Activated T-helper 1 cell treated with anti-CD3 and anti-CD28 coated beads, Interleukin-12 subunit alpha, Interleukin-12 subunit beta, Interleukin-2, Interleukin-4 antibody, amounts not matched to agents 30 ng/mL and 10 ng/mL and 1 ng/mL, durations not matched to agents 14 hours and 24 hours and 36 hours (primary cell): ENCODE measurements around the gene CXXC1. TPM values are rescaled to one million over a fixed set of nuclear protein-coding genes. Genes with fewer than 3 reads are reported as not detected.
A peak's percentile ranks its signal among the peaks of the same experiment; 100 is the strongest.

Source experiments
- DNase-seq: peaks from one replicate; pipeline ENCODE4 v3.0.0; 2021; ENCODE audit warnings: low spot score
- H3K27ac Mint-ChIP-seq: one replicate; pipeline ENCODE4 v1.8.0; 2021; ENCODE audit warnings: mild to moderate bottlenecking, mixed read lengths
- H3K27me3 Mint-ChIP-seq: one replicate; pipeline ENCODE4 v1.8.0; 2022; ENCODE audit warnings: mild to moderate bottlenecking, moderate library complexity, mixed read lengths; ENCODE audit not compliant: insufficient read depth
- H3K36me3 Mint-ChIP-seq: one replicate; pipeline ENCODE4 v1.8.0; 2021; ENCODE audit warnings: low read depth, mixed read lengths
- H3K4me1 Mint-ChIP-seq: one replicate; pipeline ENCODE4 v1.8.0; 2021; ENCODE audit warnings: low read depth, mixed read lengths
- H3K4me3 Mint-ChIP-seq: one replicate; pipeline ENCODE4 v1.8.0; 2021; ENCODE audit warnings: mild to moderate bottlenecking, moderate library complexity, mixed read lengths
- H3K9me3 Mint-ChIP-seq: one replicate; pipeline ENCODE4 v1.8.0; 2021; ENCODE audit warnings: mixed read lengths
- intact Hi-C: fragments of 100-400 bp; cut with micrococcal nuclease; formaldehyde crosslinking; loops from one replicate; pipeline ENCODE4 v1.15.1; 2024
- total RNA-seq: library from RNA; stranded (reverse); gene quantifications from 2 replicates; pipeline ENCODE4 v1.2.3, GENCODE V29; 2022

CXXC1 gene
- total RNA-seq, 1 donor from 2014 or later: 114 TPM

- Mint-ChIP-seq H3K36me3 (peaks cover 44% of the 10 kb centered on the region), H3K4me3 (peak overlapping the region; percentile 93), H3K27me3 (no peaks in the 10 kb centered on the region), H3K27ac (peak overlapping the region; percentile 97), H3K9me3 (no peaks in the 10 kb centered on the region), H3K4me1 (peaks cover 31% of the 10 kb centered on the region)
- no peak for DNase-seq
- intact Hi-C loops: loop anchor here (1.0 to 10.0 kb wide), 11 partner anchors 11 to 1342 kb away; partner anchors contain the start of genes CFAP53, ELAC1, MEX3C and SKA1
Measured at GRCh38 chr18:50287028-50287440, 458 bp downstream of the CXXC1 start.

- peak overlapping the region; percentile 93 for H3K4me3 Mint-ChIP-seq
- H3K9me3 Mint-ChIP-seq: no peaks in the 10 kb centered on the region
- H3K27ac Mint-ChIP-seq: peak overlapping the region; percentile 97
- no peaks in the 10 kb centered on the region for H3K27me3 Mint-ChIP-seq
- H3K4me1 Mint-ChIP-seq: peaks cover 31% of the 10 kb centered on the region
- intact Hi-C loops: loop anchor here (1.0 to 10.0 kb wide), 11 partner anchors 12 to 1342 kb away; partner anchors contain the start of genes CFAP53, ELAC1, MEX3C and SKA1
- peaks cover 44% of the 10 kb centered on the region for H3K36me3 Mint-ChIP-seq
- DNase-seq: no peak
Measured at GRCh38 chr18:50286391-50287027, 983 bp downstream of the CXXC1 start.

GRCh38 chr18:50285631-50286321, 1.7 kb downstream of the CXXC1 start:
- peaks cover 32% of the 10 kb centered on the region for H3K4me1 Mint-ChIP-seq
- H3K36me3 Mint-ChIP-seq: peaks cover 44% of the 10 kb centered on the region
- H3K9me3 Mint-ChIP-seq: no peaks in the 10 kb centered on the region
- intact Hi-C loops: loop anchor here (5.0 to 10.0 kb wide), 6 partner anchors 679 to 1341 kb away; partner anchors contain the start of genes ELAC1, MEX3C and SMAD4
- H3K4me3 Mint-ChIP-seq: peak overlapping the region; percentile 93
- peak overlapping the region; percentile 25 for H3K27ac Mint-ChIP-seq
- no peak for DNase-seq
- no peaks in the 10 kb centered on the region for H3K27me3 Mint-ChIP-seq

GRCh38 chr18:50285071-50285470, 2.4 kb downstream of the CXXC1 start:
- Mint-ChIP-seq H3K4me3 (peak overlapping the region; percentile 61), H3K27me3 (no peaks in the 10 kb centered on the region), H3K27ac (no peak overlapping the region), H3K36me3 (peaks cover 50% of the 10 kb centered on the region), H3K9me3 (no peaks in the 10 kb centered on the region), H3K4me1 (peaks cover 39% of the 10 kb centered on the region)
- no peak for DNase-seq
- intact Hi-C loops: loop anchor here (5.0 to 10.0 kb wide), 6 partner anchors 680 to 1340 kb away; partner anchors contain the start of genes ELAC1, MEX3C and SMAD4

- no peaks in the 10 kb centered on the region for H3K9me3 Mint-ChIP-seq
- no peak for DNase-seq
- H3K36me3 Mint-ChIP-seq: peaks cover 51% of the 10 kb centered on the region
- intact Hi-C loops: loop anchor here (5.0 to 10.0 kb wide), 6 partner anchors 472 to 1340 kb away; partner anchors contain the start of genes ACAA2, ELAC1, ME2 and SMAD4
- H3K4me1 Mint-ChIP-seq: peaks cover 43% of the 10 kb centered on the region
- no peaks in the 10 kb centered on the region for H3K27me3 Mint-ChIP-seq
- H3K27ac Mint-ChIP-seq: peak overlapping the region; percentile 67
- peak overlapping the region; percentile 61 for H3K4me3 Mint-ChIP-seq
Measured at GRCh38 chr18:50284255-50284885, 3.1 kb downstream of the CXXC1 start.

GRCh38 chr18:50283469-50284209, 3.9 kb downstream of the CXXC1 start:
- H3K27ac Mint-ChIP-seq: peak overlapping the region; percentile 67
- H3K36me3 Mint-ChIP-seq: peaks cover 56% of the 10 kb centered on the region
- intact Hi-C loops: loop anchor here (5.0 to 10.0 kb wide), 6 partner anchors 471 to 1339 kb away; partner anchors contain the start of genes ACAA2, ELAC1, ME2 and SMAD4
- no peaks in the 10 kb centered on the region for H3K27me3 Mint-ChIP-seq
- peak overlapping the region; percentile 61 for H3K4me3 Mint-ChIP-seq
- H3K9me3 Mint-ChIP-seq: no peaks in the 10 kb centered on the region
- DNase-seq: no peak
- peaks cover 50% of the 10 kb centered on the region for H3K4me1 Mint-ChIP-seq

GRCh38 chr18:50282521-50283335, 4.8 kb downstream of the CXXC1 start:
- no peaks in the 10 kb centered on the region for H3K27me3 Mint-ChIP-seq
- peak overlapping the region; percentile 72 for H3K27ac Mint-ChIP-seq
- intact Hi-C loops: loop anchor here (5.0 to 10.0 kb wide), 6 partner anchors 470 to 1338 kb away; partner anchors contain the start of genes ACAA2, ELAC1, ME2 and SMAD4
- H3K36me3 Mint-ChIP-seq: peaks cover 58% of the 10 kb centered on the region
- H3K9me3 Mint-ChIP-seq: no peaks in the 10 kb centered on the region
- peak overlapping the region; percentile 50 for H3K4me3 Mint-ChIP-seq
- DNase-seq: no peak
- H3K4me1 Mint-ChIP-seq: peaks cover 52% of the 10 kb centered on the region

GRCh38 chr18:50281972-50282520, 5.4 kb downstream of the CXXC1 start:
- H3K4me3 Mint-ChIP-seq: peak overlapping the region; percentile 91
- no peaks in the 10 kb centered on the region for H3K9me3 Mint-ChIP-seq
- peaks cover 55% of the 10 kb centered on the region for H3K36me3 Mint-ChIP-seq
- H3K4me1 Mint-ChIP-seq: peaks cover 45% of the 10 kb centered on the region
- no peaks in the 10 kb centered on the region for H3K27me3 Mint-ChIP-seq
- intact Hi-C loops: loop anchor here (1.0 to 10.0 kb wide), 12 partner anchors 16 to 1337 kb away; partner anchors contain the start of genes ACAA2, CFAP53, ELAC1 and ME2
- peak overlapping the region; percentile 87 for H3K27ac Mint-ChIP-seq
- DNase-seq: no peak

- intact Hi-C loops: loop anchor here (1.0 to 10.0 kb wide), 12 partner anchors 15 to 1337 kb away; partner anchors contain the start of genes ACAA2, CFAP53, ELAC1 and ME2
- H3K9me3 Mint-ChIP-seq: no peaks in the 10 kb centered on the region
- H3K27ac Mint-ChIP-seq: peak within 1 kb of the TSS; percentile 87
- peak; percentile 94 for DNase-seq
- peaks cover 56% of the 10 kb centered on the region for H3K36me3 Mint-ChIP-seq
- H3K4me3 Mint-ChIP-seq: peak within 1 kb of the TSS; percentile 91
- no peaks in the 10 kb centered on the region for H3K27me3 Mint-ChIP-seq
- H3K4me1 Mint-ChIP-seq: peaks cover 40% of the 10 kb centered on the region
Measured at GRCh38 chr18:50281295-50281971, 6.1 kb downstream of the CXXC1 start, which contains the start of gene MBD1. MBD1 (minus strand) TSS chr18:50281523; CDS start chr18:50279992, 1,531 bp downstream.

- peaks cover 35% of the 10 kb centered on the region for H3K4me1 Mint-ChIP-seq
- no peaks in the 10 kb centered on the region for H3K27me3 Mint-ChIP-seq
- H3K36me3 Mint-ChIP-seq: peaks cover 58% of the 10 kb centered on the region
- peak overlapping the region; percentile 91 for H3K4me3 Mint-ChIP-seq
- no peak for DNase-seq
- peak overlapping the region; percentile 87 for H3K27ac Mint-ChIP-seq
- no peaks in the 10 kb centered on the region for H3K9me3 Mint-ChIP-seq
- intact Hi-C loops: loop anchor here (1.0 to 10.0 kb wide), 13 partner anchors 8 to 1336 kb away; partner anchors contain the start of genes ACAA2, CFAP53, ELAC1 and ME2
Measured at GRCh38 chr18:50280707-50281294, 6.7 kb downstream of the CXXC1 start.
